Liver (tissue), 3 donors: Measurements from ENCODE around the gene RNLS.

Experiments used
- EGR1 ChIP-seq, 2 donors: IDR thresholded peaks; 2 replicates each; pipeline ENCODE4 v1.6.1; 2016 to 2018; ENCODE audit warnings: antibody characterized with exemption in 2 of 2, low read depth in 2 of 2
- FOXA1 ChIP-seq: IDR thresholded peaks from 2 replicates; pipeline ENCODE4 v1.6.1; 2016; ENCODE audit warnings: antibody characterized with exemption
- GABPA ChIP-seq, 2 donors: IDR thresholded peaks in 1 of 2; conservative IDR thresholded peaks in 1 of 2; 2 replicates each; pipeline ENCODE4 v1.6.1; 2016; ENCODE audit warnings: antibody characterized with exemption in 2 of 2, mild to moderate bottlenecking in 1 of 2, moderate library complexity in 1 of 2
- JUND ChIP-seq, 2 donors: IDR thresholded peaks; 2 replicates each; pipeline ENCODE4 v1.6.1; 2016; ENCODE audit warnings: antibody characterized with exemption in 2 of 2
- NR2F2 ChIP-seq: IDR thresholded peaks from 2 replicates; pipeline ENCODE4 v1.6.1; 2016; ENCODE audit warnings: antibody characterized with exemption
- RAD21 ChIP-seq, 2 donors: IDR thresholded peaks; 2 replicates each; pipeline ENCODE4 v1.6.1; 2016; ENCODE audit warnings: antibody characterized with exemption in 2 of 2, mild to moderate bottlenecking in 2 of 2
- RXRA ChIP-seq, 2 donors: IDR thresholded peaks; 2 replicates each; pipeline ENCODE4 v1.6.1; 2017 to 2018; ENCODE audit warnings: antibody characterized with exemption in 2 of 2, mild to moderate bottlenecking in 1 of 2
- SP1 ChIP-seq: IDR thresholded peaks from 2 replicates; pipeline ENCODE4 v1.6.1; 2018; ENCODE audit warnings: antibody characterized with exemption, mild to moderate bottlenecking
- TAF1 ChIP-seq: conservative IDR thresholded peaks from 2 replicates; pipeline ENCODE4 v1.6.1; 2016; ENCODE audit warnings: antibody characterized with exemption, mild to moderate bottlenecking
- YY1 ChIP-seq: IDR thresholded peaks from 2 replicates; pipeline ENCODE4 v1.6.1; 2016; ENCODE audit warnings: antibody characterized with exemption, mild to moderate bottlenecking
- TF ChIP-seq, protein P1 (sequence below): IDR thresholded peaks from 2 replicates; pipeline ENCODE4 v1.6.1; 2016; ENCODE audit warnings: antibody characterized with exemption
- TF ChIP-seq, protein P2 (sequence below): fragments of 150-350 bp; IDR thresholded peaks from 2 replicates; pipeline ENCODE4 v1.5.1; 2017; ENCODE audit warnings: improper control_type of control experiment, low read depth, low read length; ENCODE audit not compliant: missing input control
- TF ChIP-seq, protein P3 (sequence below): IDR thresholded peaks from 2 replicates; pipeline ENCODE4 v1.6.1; 2016; ENCODE audit warnings: antibody characterized with exemption
- TF ChIP-seq, protein P4 (sequence below): IDR thresholded peaks from 2 replicates; pipeline ENCODE4 v1.6.1; 2016; ENCODE audit warnings: antibody characterized with exemption
- donor health status: healthy.
- donor health status: healthy.

DNA sequence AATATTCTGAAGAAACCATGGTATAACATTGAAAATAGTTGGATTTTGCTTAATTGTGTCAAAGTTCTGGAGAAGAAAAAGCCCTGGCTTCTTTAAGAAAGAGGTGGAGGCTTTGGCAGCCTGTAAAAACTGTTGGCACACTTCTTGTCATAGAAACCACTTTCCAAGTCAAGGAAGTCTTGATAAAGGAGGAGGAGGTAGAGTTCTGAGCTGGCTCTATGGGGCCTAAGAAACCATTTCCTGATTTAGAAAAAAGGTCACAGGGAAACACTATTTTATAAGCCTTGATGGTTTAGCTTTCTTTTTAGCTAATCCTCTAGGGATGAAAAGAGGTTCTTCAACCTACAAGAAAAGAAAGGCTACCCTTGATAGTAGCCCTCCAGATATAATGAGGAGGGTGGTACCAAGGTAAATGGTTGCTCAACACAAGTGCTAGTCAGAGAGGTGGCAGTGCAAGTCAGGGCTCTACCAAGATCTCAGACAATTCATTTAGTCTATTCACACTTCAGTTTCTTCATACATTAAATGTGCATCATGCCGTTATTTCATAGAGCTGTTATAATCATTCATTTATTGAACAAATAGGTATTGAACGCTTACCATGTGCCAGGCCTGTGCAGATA, 346.9 kb downstream of the RNLS start:
- no peak for TF ChIP-seq YY1
- TF ChIP-seq, protein P1, sequence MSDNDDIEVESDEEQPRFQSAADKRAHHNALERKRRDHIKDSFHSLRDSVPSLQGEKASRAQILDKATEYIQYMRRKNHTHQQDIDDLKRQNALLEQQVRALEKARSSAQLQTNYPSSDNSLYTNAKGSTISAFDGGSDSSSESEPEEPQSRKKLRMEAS, result no peak
- TF ChIP-seq, protein P2, sequence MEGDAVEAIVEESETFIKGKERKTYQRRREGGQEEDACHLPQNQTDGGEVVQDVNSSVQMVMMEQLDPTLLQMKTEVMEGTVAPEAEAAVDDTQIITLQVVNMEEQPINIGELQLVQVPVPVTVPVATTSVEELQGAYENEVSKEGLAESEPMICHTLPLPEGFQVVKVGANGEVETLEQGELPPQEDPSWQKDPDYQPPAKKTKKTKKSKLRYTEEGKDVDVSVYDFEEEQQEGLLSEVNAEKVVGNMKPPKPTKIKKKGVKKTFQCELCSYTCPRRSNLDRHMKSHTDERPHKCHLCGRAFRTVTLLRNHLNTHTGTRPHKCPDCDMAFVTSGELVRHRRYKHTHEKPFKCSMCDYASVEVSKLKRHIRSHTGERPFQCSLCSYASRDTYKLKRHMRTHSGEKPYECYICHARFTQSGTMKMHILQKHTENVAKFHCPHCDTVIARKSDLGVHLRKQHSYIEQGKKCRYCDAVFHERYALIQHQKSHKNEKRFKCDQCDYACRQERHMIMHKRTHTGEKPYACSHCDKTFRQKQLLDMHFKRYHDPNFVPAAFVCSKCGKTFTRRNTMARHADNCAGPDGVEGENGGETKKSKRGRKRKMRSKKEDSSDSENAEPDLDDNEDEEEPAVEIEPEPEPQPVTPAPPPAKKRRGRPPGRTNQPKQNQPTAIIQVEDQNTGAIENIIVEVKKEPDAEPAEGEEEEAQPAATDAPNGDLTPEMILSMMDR, result no peak
- TF ChIP-seq RAD21 (IDR thresholded peaks at IDR 0.05), result no peak
- TF ChIP-seq, protein P3, sequence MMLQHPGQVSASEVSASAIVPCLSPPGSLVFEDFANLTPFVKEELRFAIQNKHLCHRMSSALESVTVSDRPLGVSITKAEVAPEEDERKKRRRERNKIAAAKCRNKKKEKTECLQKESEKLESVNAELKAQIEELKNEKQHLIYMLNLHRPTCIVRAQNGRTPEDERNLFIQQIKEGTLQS, result no peak
- TF ChIP-seq TAF1, result no peak
- no peak for TF ChIP-seq GABPA (IDR thresholded peaks at IDR 0.05 in 1 of 2, conservative IDR thresholded peaks at IDR 0.05 in 1 of 2)
- TF ChIP-seq SP1, result no peak
- no peak for TF ChIP-seq JUND (IDR thresholded peaks at IDR 0.05)
- no peak for TF ChIP-seq RXRA (IDR thresholded peaks at IDR 0.05)
- TF ChIP-seq, protein P4, sequence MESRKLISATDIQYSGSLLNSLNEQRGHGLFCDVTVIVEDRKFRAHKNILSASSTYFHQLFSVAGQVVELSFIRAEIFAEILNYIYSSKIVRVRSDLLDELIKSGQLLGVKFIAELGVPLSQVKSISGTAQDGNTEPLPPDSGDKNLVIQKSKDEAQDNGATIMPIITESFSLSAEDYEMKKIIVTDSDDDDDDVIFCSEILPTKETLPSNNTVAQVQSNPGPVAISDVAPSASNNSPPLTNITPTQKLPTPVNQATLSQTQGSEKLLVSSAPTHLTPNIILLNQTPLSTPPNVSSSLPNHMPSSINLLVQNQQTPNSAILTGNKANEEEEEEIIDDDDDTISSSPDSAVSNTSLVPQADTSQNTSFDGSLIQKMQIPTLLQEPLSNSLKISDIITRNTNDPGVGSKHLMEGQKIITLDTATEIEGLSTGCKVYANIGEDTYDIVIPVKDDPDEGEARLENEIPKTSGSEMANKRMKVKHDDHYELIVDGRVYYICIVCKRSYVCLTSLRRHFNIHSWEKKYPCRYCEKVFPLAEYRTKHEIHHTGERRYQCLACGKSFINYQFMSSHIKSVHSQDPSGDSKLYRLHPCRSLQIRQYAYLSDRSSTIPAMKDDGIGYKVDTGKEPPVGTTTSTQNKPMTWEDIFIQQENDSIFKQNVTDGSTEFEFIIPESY, result no peak
- no peak for TF ChIP-seq FOXA1
- no peak for TF ChIP-seq NR2F2
- TF ChIP-seq EGR1 (IDR thresholded peaks at IDR 0.05; ENCODE audit: low read depth in 2 of 2), result no peak
